CD4-positive, alpha-beta T cell (primary cell): Measurements from ENCODE around the gene SORBS1. TPM values are rescaled to one million over a fixed set of nuclear protein-coding genes. Genes with fewer than 3 reads are reported as not detected.

Experiments used
- ATAC-seq: fragments of 200-7000 bp; cut with Tn5 transposase; one replicate; pipeline ENCODE4 v1.10.0; 2022; ENCODE audit warnings: mild to moderate bottlenecking; ENCODE audit not compliant: poor library complexity
- CTCF ChIA-PET: fragments of 350-600 bp; sonication (Branson Sonifier 250); formaldehyde crosslinking; loops from one replicate; lab custom pipeline; 2021; ENCODE audit warnings: antibody characterized with exemption, inconsistent platforms; lab: Charles Lee
- POLR2A ChIA-PET: fragments of 350-600 bp; sonication (Branson Sonifier 250); formaldehyde crosslinking; loops from one replicate; lab custom pipeline; 2021; ENCODE audit warnings: antibody characterized with exemption, inconsistent platforms; lab: Charles Lee
- DNase-seq, 14 experiments: peaks; one replicate each; pipeline ENCODE4 v3.0.0-alpha.2; 2013 to 2020; ENCODE audit warnings: mixed read lengths in 2 of 14
- H3K27ac ChIP-seq, 2 donors: one replicate each; pipeline versions ENCODE4 v1.5.1 to v1.7.0; 2013; ENCODE audit warnings: low read length in 2 of 2, low read depth in 1 of 2, mild to moderate bottlenecking in 1 of 2
- H3K27me3 ChIP-seq, 2 experiments: 1 replicate in 1 of 2; 2 replicates in 1 of 2; pipeline versions ENCODE4 v1.6.1 to v1.7.0; 2013; ENCODE audit warnings: low read length in 2 of 2, control low read depth in 1 of 2, mild to moderate bottlenecking in 1 of 2, moderate library complexity in 1 of 2; ENCODE audit not compliant: insufficient read depth in 2 of 2, control insufficient read depth in 1 of 2
- H3K36me3 ChIP-seq: one replicate; pipeline ENCODE4 v1.6.1; 2013; ENCODE audit warnings: low read length, control low read depth; ENCODE audit not compliant: insufficient read depth
- H3K4me1 ChIP-seq: one replicate; pipeline ENCODE4 v1.6.1; 2013; ENCODE audit warnings: low read length, control low read depth; ENCODE audit not compliant: insufficient read depth
- H3K4me3 ChIP-seq: one replicate; pipeline ENCODE4 v1.5.1; 2013; ENCODE audit warnings: mild to moderate bottlenecking, low read length, moderate library complexity
- H3K9me3 ChIP-seq, 2 experiments: 1 replicate in 1 of 2; 2 replicates in 1 of 2; pipeline versions ENCODE4 v1.6.1 to v1.7.0; 2013; ENCODE audit warnings: low read length in 2 of 2, mild to moderate bottlenecking in 2 of 2, control low read depth in 1 of 2, moderate library complexity in 1 of 2; ENCODE audit not compliant: control insufficient read depth in 1 of 2, insufficient read depth in 1 of 2
- H3K27ac Mint-ChIP-seq: one replicate; pipeline ENCODE4 v1.8.0; 2020; ENCODE audit warnings: mixed read lengths
- H3K27me3 Mint-ChIP-seq: one replicate; pipeline ENCODE4 v1.8.0; 2021; ENCODE audit warnings: mixed read lengths
- H3K36me3 Mint-ChIP-seq: one replicate; pipeline ENCODE4 v1.8.0; 2021; ENCODE audit warnings: low read depth, mixed read lengths
- H3K4me1 Mint-ChIP-seq: one replicate; pipeline ENCODE4 v1.8.0; 2021; ENCODE audit warnings: low read depth, mixed read lengths
- H3K4me3 Mint-ChIP-seq: one replicate; pipeline ENCODE4 v1.8.0; 2020; ENCODE audit warnings: mild to moderate bottlenecking, mixed read lengths
- H3K9me3 Mint-ChIP-seq: one replicate; pipeline ENCODE4 v1.8.0; 2020; ENCODE audit warnings: mixed read lengths
- intact Hi-C, 2 experiments: fragments of 100-400 bp; cut with DNase I in 1 of 2; cut with micrococcal nuclease in 1 of 2; formaldehyde crosslinking; loops; one replicate each; pipeline versions ENCODE4 v1.15.1 to v1.9.0; 2023 to 2025; cut with DNase I, micrococcal nuclease
- total RNA-seq, 174 experiments: library from RNA in 2 of 174; stranded (reverse) in 2 of 174; gene quantifications; one replicate each; pipeline ENCODE4 v1.2.3 and lab custom pipeline; 2021 to 2026
- TF ChIP-seq, protein P1 (sequence below): fragments of 200-600 bp; IDR thresholded peaks from one replicate; pipeline ENCODE4 v1.8.0; 2022; ENCODE audit warnings: antibody characterized with exemption, mild to moderate bottlenecking

The SORBS1 gene
- total RNA-seq, 2 experiments from 2014 or later, result 1.4 to 1.8 TPM

DNA sequence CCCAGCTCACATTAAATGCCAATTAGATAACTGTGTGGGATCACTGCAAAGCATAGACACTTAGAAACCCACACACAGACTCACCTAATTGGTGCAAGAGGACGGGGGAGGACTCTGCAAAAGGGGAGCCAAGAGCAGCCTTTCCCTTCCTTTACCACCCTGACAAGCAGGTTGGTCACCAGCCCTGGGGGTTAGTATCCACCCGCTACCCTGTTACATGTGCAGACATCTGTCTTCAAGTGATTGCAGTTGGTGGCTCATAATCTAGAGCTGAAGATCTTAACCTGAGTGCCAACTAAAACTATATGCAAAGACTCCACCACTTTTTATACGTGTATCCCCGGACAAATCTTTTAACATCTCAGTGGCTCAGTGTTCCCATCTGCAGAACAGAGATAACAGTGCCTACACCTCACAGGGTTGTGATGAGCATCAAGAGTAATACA is 56.9 kb downstream of the SORBS1 start:
- intact Hi-C loops, result no loop called here
- no peaks in the 10 kb centered on the region for H3K4me1 ChIP-seq
- Mint-ChIP-seq H3K36me3 (no peaks in the 10 kb centered on the region), H3K27ac (no peak overlapping the region), H3K4me1 (no peaks in the 10 kb centered on the region), H3K4me3 (no peak overlapping the region), H3K9me3 (no peaks in the 10 kb centered on the region), H3K27me3 (no peaks in the 10 kb centered on the region)
- ChIA-PET CTCF (no interaction called here), POLR2A (no interaction called here)
- no peaks in the 10 kb centered on the region for H3K36me3 ChIP-seq
- no peak overlapping the region for H3K27ac ChIP-seq
- ATAC-seq, result no peak
- peaks cover 0 to 7% of the 10 kb centered on the region in 2 experiments for H3K27me3 ChIP-seq
- TF ChIP-seq, protein P1, sequence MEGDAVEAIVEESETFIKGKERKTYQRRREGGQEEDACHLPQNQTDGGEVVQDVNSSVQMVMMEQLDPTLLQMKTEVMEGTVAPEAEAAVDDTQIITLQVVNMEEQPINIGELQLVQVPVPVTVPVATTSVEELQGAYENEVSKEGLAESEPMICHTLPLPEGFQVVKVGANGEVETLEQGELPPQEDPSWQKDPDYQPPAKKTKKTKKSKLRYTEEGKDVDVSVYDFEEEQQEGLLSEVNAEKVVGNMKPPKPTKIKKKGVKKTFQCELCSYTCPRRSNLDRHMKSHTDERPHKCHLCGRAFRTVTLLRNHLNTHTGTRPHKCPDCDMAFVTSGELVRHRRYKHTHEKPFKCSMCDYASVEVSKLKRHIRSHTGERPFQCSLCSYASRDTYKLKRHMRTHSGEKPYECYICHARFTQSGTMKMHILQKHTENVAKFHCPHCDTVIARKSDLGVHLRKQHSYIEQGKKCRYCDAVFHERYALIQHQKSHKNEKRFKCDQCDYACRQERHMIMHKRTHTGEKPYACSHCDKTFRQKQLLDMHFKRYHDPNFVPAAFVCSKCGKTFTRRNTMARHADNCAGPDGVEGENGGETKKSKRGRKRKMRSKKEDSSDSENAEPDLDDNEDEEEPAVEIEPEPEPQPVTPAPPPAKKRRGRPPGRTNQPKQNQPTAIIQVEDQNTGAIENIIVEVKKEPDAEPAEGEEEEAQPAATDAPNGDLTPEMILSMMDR, result no peak
- no peak for DNase-seq
- H3K9me3 ChIP-seq, result no peaks in the 10 kb centered on the region
- H3K4me3 ChIP-seq, result no peak overlapping the region

DNA sequence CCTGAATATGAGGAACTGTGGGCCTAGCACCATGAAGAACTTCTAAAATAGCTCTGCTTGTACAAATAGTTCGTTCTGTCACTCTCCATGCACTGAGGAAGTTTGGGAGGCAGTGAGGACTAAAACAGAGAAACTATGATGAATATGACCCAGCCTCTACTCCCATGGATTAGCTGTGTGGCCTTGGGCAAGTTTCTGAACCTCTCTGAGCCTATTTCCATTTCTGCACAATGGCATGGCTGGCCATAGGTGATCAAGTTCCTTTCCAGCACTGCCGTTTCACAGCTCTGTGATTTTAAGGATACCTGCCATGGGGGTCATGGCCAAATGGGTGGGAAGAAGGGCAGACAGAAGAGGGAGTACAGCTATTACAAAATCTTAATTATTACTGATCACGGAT is 57.6 kb downstream of the SORBS1 start:
- H3K4me1 Mint-ChIP-seq, result no peaks in the 10 kb centered on the region
- H3K4me3 Mint-ChIP-seq, result no peak overlapping the region
- intact Hi-C loops, result no loop called here
- TF ChIP-seq, protein P1, result no peak
- ATAC-seq (no peak), DNase-seq (no peak)
- POLR2A ChIA-PET, result no interaction called here
- H3K9me3 Mint-ChIP-seq, result no peaks in the 10 kb centered on the region
- no peaks in the 10 kb centered on the region for H3K4me1 ChIP-seq
- no peaks in the 10 kb centered on the region for H3K36me3 ChIP-seq
- H3K27ac Mint-ChIP-seq, result no peak overlapping the region
- H3K4me3 ChIP-seq, result no peak overlapping the region
- no peaks in the 10 kb centered on the region for H3K27me3 Mint-ChIP-seq
- CTCF ChIA-PET, result no interaction called here
- H3K27ac ChIP-seq, result no peak overlapping the region
- H3K9me3 ChIP-seq, result no peaks in the 10 kb centered on the region
- H3K27me3 ChIP-seq, result peaks cover 0 to 7% of the 10 kb centered on the region in 2 experiments
- H3K36me3 Mint-ChIP-seq, result no peaks in the 10 kb centered on the region

DNA sequence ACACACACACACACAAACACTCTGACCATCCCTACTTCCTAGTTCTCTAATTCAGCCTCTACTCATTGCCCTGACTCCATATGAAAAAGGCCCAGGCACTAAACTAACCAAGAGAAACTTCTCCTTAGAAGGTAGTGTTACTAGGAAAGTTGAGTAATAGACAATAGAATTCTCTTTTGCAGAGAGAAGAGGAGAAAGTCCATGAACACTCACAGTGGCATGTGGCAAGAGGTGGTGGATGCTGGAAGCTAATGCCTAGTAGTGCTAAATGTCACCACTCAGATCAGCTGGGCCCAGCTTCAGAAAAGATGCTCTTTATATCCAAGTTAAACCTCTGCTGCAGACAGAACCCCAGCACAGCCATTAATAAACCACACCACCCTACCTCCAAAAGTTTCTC is 58.2 kb downstream of the SORBS1 start:
- H3K27ac Mint-ChIP-seq, result no peak overlapping the region
- DNase-seq (no peak), ATAC-seq (no peak)
- H3K27ac ChIP-seq, result no peak overlapping the region
- peaks cover 0 to 7% of the 10 kb centered on the region in 2 experiments for H3K27me3 ChIP-seq
- intact Hi-C loops, result no loop called here
- H3K4me1 Mint-ChIP-seq, result no peaks in the 10 kb centered on the region
- TF ChIP-seq, protein P1, result no peak
- H3K9me3 ChIP-seq, result no peaks in the 10 kb centered on the region
- H3K4me3 Mint-ChIP-seq, result no peak overlapping the region
- H3K4me1 ChIP-seq, result no peaks in the 10 kb centered on the region
- H3K9me3 Mint-ChIP-seq, result no peaks in the 10 kb centered on the region
- H3K36me3 Mint-ChIP-seq, result no peaks in the 10 kb centered on the region
- ChIA-PET CTCF (no interaction called here), POLR2A (no interaction called here)
- no peaks in the 10 kb centered on the region for H3K27me3 Mint-ChIP-seq
- no peaks in the 10 kb centered on the region for H3K36me3 ChIP-seq
- no peak overlapping the region for H3K4me3 ChIP-seq
